DOHH2 (cell line): ENCODE data around the gene NYAP2.

Experiments used
- H3F3A ChIP-seq: fragments of 200-600 bp; sonication (generic), shearing (Covaris generic); 2 replicates; pipeline ENCODE4 v1.6.0; 2016; ENCODE audit warnings: antibody characterized with exemption, mild to moderate bottlenecking; ENCODE audit not compliant: control insufficient read depth, insufficient read depth
- H3K27ac ChIP-seq: fragments of 200-600 bp; sonication (generic); 2 replicates; pipeline ENCODE4 v1.5.1; 2014; ENCODE audit warnings: low read depth, mild to moderate bottlenecking, low read length, moderate library complexity
- H3K27me3 ChIP-seq: fragments of 200-600 bp; sonication (generic); 2 replicates; pipeline ENCODE4 v1.6.1; 2014; ENCODE audit warnings: mild to moderate bottlenecking, low read length, mixed read lengths; ENCODE audit not compliant: control insufficient read depth
- H3K36me3 ChIP-seq: fragments of 200-600 bp; sonication (generic); 2 replicates; pipeline ENCODE4 v1.6.1; 2014; ENCODE audit warnings: mild to moderate bottlenecking, low read length, moderate library complexity, mixed read lengths; ENCODE audit not compliant: control insufficient read depth
- H3K4me1 ChIP-seq: fragments of 200-600 bp; sonication (generic); 2 replicates; pipeline ENCODE4 v1.6.1; 2014; ENCODE audit warnings: mild to moderate bottlenecking, low read length, mixed read lengths; ENCODE audit not compliant: control insufficient read depth
- H3K4me2 ChIP-seq: fragments of 200-600 bp; sonication (generic); 2 replicates; pipeline ENCODE4 v1.6.0; 2014; ENCODE audit warnings: mild to moderate bottlenecking, low read length, moderate library complexity
- H3K4me3 ChIP-seq: fragments of 200-600 bp; sonication (generic); 2 replicates; pipeline ENCODE4 v1.5.1; 2014; ENCODE audit warnings: mild to moderate bottlenecking, low read length, mixed read lengths
- H3K79me2 ChIP-seq: fragments of 200-600 bp; sonication (generic); 2 replicates; pipeline ENCODE4 v1.6.1; 2014; ENCODE audit warnings: mild to moderate bottlenecking, low read length, mixed read lengths; ENCODE audit not compliant: control insufficient read depth
- H3K9me2 ChIP-seq: fragments of 200-600 bp; sonication (generic); replicated peaks from 2 replicates; pipeline ENCODE4 v1.6.1; 2014; ENCODE audit warnings: mild to moderate bottlenecking, low read length, mixed read lengths; ENCODE audit not compliant: control insufficient read depth
- H3K9me3 ChIP-seq: fragments of 200-600 bp; sonication (generic); 2 replicates; pipeline ENCODE4 v1.6.1; 2014; ENCODE audit warnings: antibody characterized with exemption, low read length, mixed read lengths; ENCODE audit not compliant: control insufficient read depth, insufficient read depth
- H4K20me1 ChIP-seq: fragments of 200-600 bp; sonication (generic); 2 replicates; pipeline ENCODE4 v1.6.0; 2014; ENCODE audit warnings: low read depth, mild to moderate bottlenecking, antibody characterized with exemption, low read length, moderate library complexity; ENCODE audit not compliant: control insufficient read depth, insufficient read depth
- EZH2phosphoT487 ChIP-seq: fragments of 200-600 bp; sonication (generic); IDR thresholded peaks from 2 replicates; pipeline ENCODE4 v1.6.1; 2017; ENCODE audit warnings: borderline replicate concordance, mild to moderate bottlenecking, antibody characterized with exemption, low read length, moderate library complexity, mixed read lengths
- TF ChIP-seq, protein P1 (sequence below): fragments of 200-600 bp; sonication (generic); IDR thresholded peaks from one replicate; pipeline ENCODE4 v1.5.1; 2014; ENCODE audit warnings: antibody characterized with exemption, mild to moderate bottlenecking, low read depth, low read length; ENCODE audit not compliant: poor library complexity, severe bottlenecking

Gene NYAP2

GRCh38 chr2:225584796-225585195, 185.3 kb downstream of the NYAP2 start:
- Histone ChIP-seq H3K27ac (no peak overlapping the region), H3K79me2 (no peaks in the 10 kb centered on the region), H3K4me2 (no peak overlapping the region), H3K4me1 (no peaks in the 10 kb centered on the region), H3K27me3 (no peaks in the 10 kb centered on the region), H4K20me1 (no peaks in the 10 kb centered on the region), H3K9me3 (no peaks in the 10 kb centered on the region), H3F3A (no peaks in the 10 kb centered on the region), H3K36me3 (no peaks in the 10 kb centered on the region), H3K9me2 (no peaks in the 10 kb centered on the region), H3K4me3 (no peak overlapping the region)
- no peak for TF ChIP-seq EZH2phosphoT487
- TF ChIP-seq, protein P1, sequence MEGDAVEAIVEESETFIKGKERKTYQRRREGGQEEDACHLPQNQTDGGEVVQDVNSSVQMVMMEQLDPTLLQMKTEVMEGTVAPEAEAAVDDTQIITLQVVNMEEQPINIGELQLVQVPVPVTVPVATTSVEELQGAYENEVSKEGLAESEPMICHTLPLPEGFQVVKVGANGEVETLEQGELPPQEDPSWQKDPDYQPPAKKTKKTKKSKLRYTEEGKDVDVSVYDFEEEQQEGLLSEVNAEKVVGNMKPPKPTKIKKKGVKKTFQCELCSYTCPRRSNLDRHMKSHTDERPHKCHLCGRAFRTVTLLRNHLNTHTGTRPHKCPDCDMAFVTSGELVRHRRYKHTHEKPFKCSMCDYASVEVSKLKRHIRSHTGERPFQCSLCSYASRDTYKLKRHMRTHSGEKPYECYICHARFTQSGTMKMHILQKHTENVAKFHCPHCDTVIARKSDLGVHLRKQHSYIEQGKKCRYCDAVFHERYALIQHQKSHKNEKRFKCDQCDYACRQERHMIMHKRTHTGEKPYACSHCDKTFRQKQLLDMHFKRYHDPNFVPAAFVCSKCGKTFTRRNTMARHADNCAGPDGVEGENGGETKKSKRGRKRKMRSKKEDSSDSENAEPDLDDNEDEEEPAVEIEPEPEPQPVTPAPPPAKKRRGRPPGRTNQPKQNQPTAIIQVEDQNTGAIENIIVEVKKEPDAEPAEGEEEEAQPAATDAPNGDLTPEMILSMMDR: no peak

DNA sequence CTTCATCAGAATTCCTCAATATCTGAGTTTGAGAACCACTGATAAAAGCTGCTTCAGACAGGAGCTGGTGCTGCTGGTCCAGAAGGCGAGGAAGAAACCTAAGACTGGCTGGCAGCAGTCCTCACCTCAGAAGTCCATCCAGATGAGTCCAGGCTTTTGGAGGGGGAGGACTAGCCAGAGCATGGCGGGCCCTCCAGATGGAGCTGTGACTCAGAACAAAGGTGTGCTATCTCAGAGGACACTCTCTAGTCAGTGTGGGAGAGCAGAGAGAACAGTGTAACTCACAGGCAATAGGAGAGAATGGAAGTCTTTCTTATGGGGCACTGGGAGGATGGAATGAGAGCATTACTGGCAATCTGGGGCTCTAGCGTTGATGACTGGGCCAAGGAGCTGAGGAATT, 191.4 kb downstream of the NYAP2 start:
- Histone ChIP-seq H3K36me3 (no peaks in the 10 kb centered on the region), H3K4me1 (no peaks in the 10 kb centered on the region), H3F3A (no peaks in the 10 kb centered on the region), H3K9me2 (no peaks in the 10 kb centered on the region), H4K20me1 (no peaks in the 10 kb centered on the region), H3K4me3 (no peak overlapping the region), H3K27ac (no peak overlapping the region), H3K27me3 (no peaks in the 10 kb centered on the region), H3K9me3 (no peaks in the 10 kb centered on the region), H3K4me2 (no peak overlapping the region), H3K79me2 (no peaks in the 10 kb centered on the region)
- no peak for TF ChIP-seq EZH2phosphoT487
- TF ChIP-seq, protein P1: no peak

DNA sequence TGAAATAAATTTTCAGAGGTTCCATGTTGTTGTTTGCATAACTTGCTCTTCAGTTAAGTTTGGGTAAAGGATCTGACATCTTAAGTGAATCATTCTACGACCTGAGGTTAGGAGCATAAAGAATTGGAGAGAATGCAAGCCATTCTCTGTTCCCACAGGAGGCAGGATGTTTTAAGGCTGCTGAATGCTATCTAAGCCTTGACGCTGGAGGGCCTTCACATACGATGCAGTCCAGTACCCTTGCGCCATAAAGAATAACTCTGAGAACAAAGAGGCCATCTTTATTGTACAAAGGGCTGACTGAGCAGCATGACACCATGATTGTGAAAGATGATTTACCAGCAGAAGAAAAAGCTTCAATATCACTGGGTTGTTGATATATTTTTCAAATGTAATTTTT, 198.4 kb downstream of the NYAP2 start:
- no peaks in the 10 kb centered on the region for H3F3A ChIP-seq
- H3K9me3 ChIP-seq: no peaks in the 10 kb centered on the region

More for the DNA sequence above, 198.4 kb downstream of the NYAP2 start:
- H3K27me3 ChIP-seq: no peaks in the 10 kb centered on the region
- no peaks in the 10 kb centered on the region for H3K79me2 ChIP-seq
- H3K4me3 ChIP-seq: no peak overlapping the region
- no peaks in the 10 kb centered on the region for H3K36me3 ChIP-seq
- no peaks in the 10 kb centered on the region for H4K20me1 ChIP-seq
- H3K27ac ChIP-seq: no peak overlapping the region
- no peak overlapping the region for H3K4me2 ChIP-seq
- no peaks in the 10 kb centered on the region for H3K9me2 ChIP-seq
- H3K4me1 ChIP-seq: no peaks in the 10 kb centered on the region
- TF ChIP-seq EZH2phosphoT487: no peak
- TF ChIP-seq, protein P1: no peak
